Fibroblast of mammary gland (primary cell): ENCODE data around the gene ARG2.

Experiments used
- DNase-seq: peaks from one replicate; pipeline ENCODE4 v3.0.0-alpha.2; 2010; ENCODE audit warnings: low read depth
- H3K4me3 ChIP-seq: 2 replicates; pipeline ENCODE4 v1.5.1; 2011; ENCODE audit warnings: low read depth, mild to moderate bottlenecking, low read length, moderate library complexity; ENCODE audit not compliant: control insufficient read depth
- CTCF ChIP-seq: conservative IDR thresholded peaks from 2 replicates; pipeline ENCODE4 v1.5.1; 2011; ENCODE audit warnings: low read depth, low read length, inconsistent platforms; ENCODE audit not compliant: control insufficient read depth, insufficient read depth

ARG2 gene

GRCh38 chr14:67574156-67574555 lies 45.6 kb upstream of the ARG2 start:
- TF ChIP-seq CTCF: no peak
- H3K4me3 ChIP-seq: no peak overlapping the region
- no peak for DNase-seq

GRCh38 chr14:67574806-67575205 lies 44.9 kb upstream of the ARG2 start:
- no peak overlapping the region for H3K4me3 ChIP-seq
- no peak for TF ChIP-seq CTCF
- no peak for DNase-seq

- TF ChIP-seq CTCF: no peak
- DNase-seq: no peak
- H3K4me3 ChIP-seq: no peak overlapping the region
These were observed 44.0 kb upstream of the ARG2 start for GRCh38 chr14:67575684-67576083.

GRCh38 chr14:67576216-67576955 lies 43.3 kb upstream of the ARG2 start:
- H3K4me3 ChIP-seq: no peak overlapping the region
- no peak for TF ChIP-seq CTCF
- DNase-seq: no peak

GRCh38 chr14:67577181-67577808 lies 42.4 kb upstream of the ARG2 start:
- no peak for TF ChIP-seq CTCF
- no peak for DNase-seq
- H3K4me3 ChIP-seq: no peak overlapping the region

- DNase-seq: no peak
- H3K4me3 ChIP-seq: no peak overlapping the region
- TF ChIP-seq CTCF: no peak
These were observed 41.6 kb upstream of the ARG2 start for GRCh38 chr14:67577909-67578749.
